AG04450 (cell line): ENCODE data around the gene GRK5. TPM values are rescaled to one million over a fixed set of nuclear protein-coding genes. Genes with fewer than 3 reads are reported as not detected.

ENCODE experiments used
- CTCF ChIA-PET: fragments of 300-600, 350-600 bp; formaldehyde crosslinking; extraction: SDS; loops from one replicate; lab custom pipeline; 2022; ENCODE audit warnings: antibody characterized with exemption, inconsistent platforms; lab: Charles Lee
- POLR2A ChIA-PET: fragments of 350-600 bp; formaldehyde crosslinking; extraction: SDS; loops from one replicate; lab custom pipeline; 2021; ENCODE audit warnings: antibody characterized with exemption, inconsistent platforms; lab: Yijun Ruan, JAX
- DNase-seq: peaks from one replicate; pipeline ENCODE4 v3.0.0-alpha.2; 2011; ENCODE audit warnings: low read depth, low spot score
- H3K27ac ChIP-seq: one replicate; pipeline ENCODE4 v1.5.1; 2012; ENCODE audit warnings: low read depth, low read length, control low read depth
- H3K27me3 ChIP-seq: one replicate; pipeline ENCODE4 v1.6.0; 2012; ENCODE audit warnings: low read length; ENCODE audit not compliant: control insufficient read depth, insufficient read depth
- H3K4me3 ChIP-seq: 2 replicates; pipeline ENCODE4 v1.5.1; 2011; ENCODE audit warnings: mild to moderate bottlenecking, low read depth, low read length, control low read depth
- H3K9me3 ChIP-seq: 2 replicates; pipeline ENCODE4 v1.5.1; 2012; ENCODE audit warnings: low read length; ENCODE audit not compliant: control insufficient read depth, insufficient read depth
- polyA plus RNA-seq: library from polyadenylated mRNA; depleted of rRNA; stranded (reverse); fragments of >200 nt; gene quantifications from 2 replicates; pipeline ENCODE4 v1.2.3, GENCODE V29; 2011
- TF ChIP-seq, protein P1 (sequence below): IDR thresholded peaks from 2 replicates; pipeline ENCODE4 v1.5.1; 2011; ENCODE audit warnings: low read depth, low read length, control low read depth, inconsistent platforms

GRK5 gene
- polyA plus RNA-seq, 1 experiment, result 27.6 TPM

DNA sequence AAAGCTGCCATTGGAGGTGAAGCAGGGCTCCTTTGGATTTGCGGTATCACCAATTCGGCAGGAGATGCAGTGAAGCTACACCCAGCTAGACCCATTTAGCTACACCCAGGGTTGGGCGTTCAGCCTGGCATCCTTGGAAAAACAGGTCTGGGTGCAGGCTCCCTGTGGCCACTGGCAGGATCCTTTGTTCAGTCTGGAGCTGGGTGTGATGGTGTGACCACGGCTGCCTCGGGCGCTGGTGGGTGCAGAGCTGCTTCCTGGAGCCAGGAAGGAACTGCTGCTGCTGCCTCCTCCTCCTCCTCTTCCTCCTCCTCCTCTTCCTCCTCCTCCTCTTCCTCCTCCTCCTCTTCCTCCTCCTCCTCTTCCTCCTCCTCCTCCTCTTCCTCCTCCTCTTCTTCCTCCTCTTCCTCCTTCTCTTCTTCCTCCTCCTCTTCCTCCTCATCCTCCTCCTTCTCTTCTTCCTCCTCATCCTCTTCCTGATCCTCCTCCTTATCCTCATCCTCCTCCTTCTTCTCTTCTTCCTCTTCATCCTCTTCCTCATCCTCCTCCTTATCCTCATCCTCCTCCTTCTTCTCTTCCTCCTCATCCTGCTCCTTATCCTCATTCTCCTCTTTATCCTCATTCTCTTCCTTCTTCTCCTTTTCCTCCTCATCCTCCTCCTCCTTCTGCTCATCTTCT lies 84.0 kb downstream of the GRK5 start:
- TF ChIP-seq, protein P1, sequence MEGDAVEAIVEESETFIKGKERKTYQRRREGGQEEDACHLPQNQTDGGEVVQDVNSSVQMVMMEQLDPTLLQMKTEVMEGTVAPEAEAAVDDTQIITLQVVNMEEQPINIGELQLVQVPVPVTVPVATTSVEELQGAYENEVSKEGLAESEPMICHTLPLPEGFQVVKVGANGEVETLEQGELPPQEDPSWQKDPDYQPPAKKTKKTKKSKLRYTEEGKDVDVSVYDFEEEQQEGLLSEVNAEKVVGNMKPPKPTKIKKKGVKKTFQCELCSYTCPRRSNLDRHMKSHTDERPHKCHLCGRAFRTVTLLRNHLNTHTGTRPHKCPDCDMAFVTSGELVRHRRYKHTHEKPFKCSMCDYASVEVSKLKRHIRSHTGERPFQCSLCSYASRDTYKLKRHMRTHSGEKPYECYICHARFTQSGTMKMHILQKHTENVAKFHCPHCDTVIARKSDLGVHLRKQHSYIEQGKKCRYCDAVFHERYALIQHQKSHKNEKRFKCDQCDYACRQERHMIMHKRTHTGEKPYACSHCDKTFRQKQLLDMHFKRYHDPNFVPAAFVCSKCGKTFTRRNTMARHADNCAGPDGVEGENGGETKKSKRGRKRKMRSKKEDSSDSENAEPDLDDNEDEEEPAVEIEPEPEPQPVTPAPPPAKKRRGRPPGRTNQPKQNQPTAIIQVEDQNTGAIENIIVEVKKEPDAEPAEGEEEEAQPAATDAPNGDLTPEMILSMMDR, result no peak
- ChIA-PET CTCF (interaction anchor here (0.6 to 0.7 kb wide), 2 partner anchors 11 to 134 kb away, joined by 4 read pairs; no protein-coding TSS in a partner anchor), POLR2A (no interaction called here)
- Histone ChIP-seq H3K4me3 (no peak overlapping the region), H3K27ac (no peak overlapping the region), H3K27me3 (no peaks in the 10 kb centered on the region), H3K9me3 (no peaks in the 10 kb centered on the region)
- DNase-seq, result no peak

DNA sequence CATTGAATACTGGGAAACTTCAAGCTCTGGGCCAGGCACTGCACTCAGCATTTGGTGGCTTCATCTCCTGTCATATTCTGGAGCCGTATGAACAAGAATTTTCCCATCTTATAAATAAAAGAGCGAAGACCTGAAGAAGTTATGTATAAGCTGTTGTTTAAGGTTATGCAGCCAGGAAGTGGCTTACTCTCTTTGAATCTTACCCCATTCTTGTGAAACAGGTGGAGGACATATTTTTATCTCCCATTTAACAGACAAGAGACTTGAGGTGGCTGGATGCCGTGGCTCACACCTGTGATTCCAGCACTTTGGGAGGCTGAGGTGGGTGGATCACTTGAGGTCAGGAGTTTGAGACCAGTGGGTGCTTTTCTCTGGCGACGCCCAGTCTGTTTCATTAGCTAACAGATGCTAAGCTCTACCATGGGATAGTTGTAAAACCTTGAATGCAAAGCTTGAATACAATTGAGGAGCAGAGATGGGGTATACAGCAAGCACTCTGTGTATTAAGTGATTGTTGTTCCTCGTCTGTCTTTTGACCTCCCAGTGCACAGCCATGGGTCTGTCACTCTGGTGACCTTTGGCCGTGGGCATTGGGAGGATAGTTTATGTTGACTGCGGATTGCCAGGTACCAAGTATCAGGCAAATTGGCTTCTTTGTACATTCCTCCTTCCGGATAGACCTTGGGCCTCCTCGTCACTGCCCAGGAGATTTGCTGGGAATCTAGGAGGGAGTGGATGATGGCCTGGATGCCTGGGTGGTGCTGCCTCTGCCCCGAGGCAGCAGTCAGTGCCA lies 85.8 kb downstream of the GRK5 start:
- POLR2A ChIA-PET, result no interaction called here
- no peak for DNase-seq

DNA sequence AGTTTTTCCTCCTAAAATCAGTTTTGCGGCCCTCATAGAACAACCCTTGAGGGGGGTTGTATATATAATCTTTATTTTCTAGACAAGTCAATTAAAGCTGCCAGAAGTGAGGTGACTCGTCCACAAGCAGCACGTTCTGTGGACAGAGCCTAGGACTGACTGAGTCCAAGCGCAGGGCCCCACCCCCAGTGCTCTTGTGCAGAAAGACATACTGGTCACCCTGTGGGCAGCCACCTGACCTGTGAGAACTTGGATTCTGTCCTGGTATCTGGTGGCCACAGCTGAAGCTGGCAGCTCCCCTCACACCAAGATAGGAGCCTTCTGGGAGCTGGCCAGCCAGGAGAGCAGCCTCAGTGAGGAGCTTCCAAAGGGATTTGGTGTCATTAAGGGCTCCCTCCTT lies 89.3 kb downstream of the GRK5 start:
- POLR2A ChIA-PET, result no interaction called here
- DNase-seq, result no peak
- TF ChIP-seq, protein P1, result no peak
- Histone ChIP-seq H3K27me3 (no peaks in the 10 kb centered on the region), H3K4me3 (no peak overlapping the region), H3K27ac (no peak overlapping the region), H3K9me3 (peaks cover 14% of the 10 kb centered on the region; the same call in 1 of the 2 replicates)
- CTCF ChIA-PET, result no interaction called here

More for the DNA sequence above, 85.8 kb downstream of the GRK5 start:
- H3K27me3 ChIP-seq, result no peaks in the 10 kb centered on the region
- no peak overlapping the region for H3K27ac ChIP-seq
- no peak overlapping the region for H3K4me3 ChIP-seq
- H3K9me3 ChIP-seq, result peaks cover 14% of the 10 kb centered on the region; the same call in 1 of the 2 replicates
- TF ChIP-seq, protein P1, result no peak
- CTCF ChIA-PET, result interaction anchor here (0.6 kb wide), 1 partner anchor 18 kb away, joined by 3 read pairs; no protein-coding TSS in a partner anchor

DNA sequence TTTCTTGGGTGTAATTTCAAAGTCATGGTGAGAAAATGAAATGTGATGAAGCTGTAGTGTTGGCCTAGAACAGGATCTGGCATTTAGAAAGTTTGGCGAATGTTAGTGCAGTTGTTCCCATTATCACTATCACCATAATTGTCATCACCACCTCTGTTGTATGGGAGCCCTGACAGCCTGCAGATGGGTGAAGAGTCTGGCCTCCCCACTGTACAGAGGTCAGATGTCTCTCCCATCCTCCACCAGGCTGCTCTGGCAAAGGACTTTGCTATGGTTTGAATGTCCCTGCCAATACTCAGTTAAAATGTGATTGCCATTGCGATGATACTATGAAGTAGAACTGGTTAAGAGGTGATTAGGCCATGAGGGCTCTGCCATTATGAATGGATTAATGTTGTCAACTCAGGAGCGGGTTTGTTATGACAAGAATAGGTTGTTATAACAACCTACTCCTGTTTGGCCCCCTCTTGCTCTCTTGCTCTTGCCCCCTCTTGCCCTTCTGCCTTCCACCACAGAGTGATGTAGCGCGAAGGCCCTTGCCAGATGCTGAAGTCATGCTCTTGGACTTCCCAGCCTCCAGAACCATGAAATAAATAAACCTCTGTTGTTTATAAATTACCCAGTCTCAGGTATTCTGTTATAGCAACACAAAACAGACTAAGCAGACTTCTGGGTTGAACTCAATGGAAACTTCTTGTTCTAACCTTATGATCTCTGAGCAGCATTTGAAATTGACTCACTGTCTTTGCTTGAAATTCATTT lies 90.0 kb downstream of the GRK5 start:
- Histone ChIP-seq H3K9me3 (peaks cover 14% of the 10 kb centered on the region; the same call in 1 of the 2 replicates), H3K27me3 (no peaks in the 10 kb centered on the region), H3K27ac (peak overlapping the region; percentile 39), H3K4me3 (no peak overlapping the region)
- no peak for DNase-seq
- CTCF ChIA-PET, result interaction anchor here (0.5 kb wide), 1 partner anchor 554 kb away, joined by 3 read pairs; no protein-coding TSS in a partner anchor
- POLR2A ChIA-PET, result no interaction called here
- TF ChIP-seq, protein P1, result no peak
